Stomach (tissue), 9 donors: Measurements from ENCODE around the gene DCAKD. TPM values are rescaled to one million over a fixed set of nuclear protein-coding genes. Genes with fewer than 3 reads are reported as not detected.

Experiments
- DNase-seq, 2 donors: peaks; one replicate each; pipeline versions ENCODE4 v3.0.0 to v3.0.0-alpha.2; 2013 to 2019
- H3K27ac ChIP-seq, 5 donors: fragments of 200-600 bp in 4 of 5; sonication (generic) in 4 of 5; one replicate each; pipeline ENCODE4 v1.5.1; 2013 to 2019; ENCODE audit warnings: mild to moderate bottlenecking in 1 of 5, moderate library complexity in 1 of 5
- H3K27me3 ChIP-seq, 3 donors: fragments of 200-600 bp; sonication (generic); one replicate each; pipeline ENCODE4 v1.5.1; 2017 to 2019; ENCODE audit warnings: mixed run types in 1 of 3
- H3K36me3 ChIP-seq, 4 donors: fragments of 200-600 bp; sonication (generic); 1 replicate in 3 of 4; 2 replicates in 1 of 4; pipeline ENCODE4 v1.5.1; 2016 to 2019
- H3K4me1 ChIP-seq, 4 donors: fragments of 200-600 bp; sonication (generic); one replicate each; pipeline ENCODE4 v1.5.1; 2016 to 2019
- H3K4me3 ChIP-seq, 4 donors: fragments of 200-600 bp; sonication (generic) in 3 of 4; one replicate each; pipeline ENCODE4 v1.5.1; 2016 to 2019; ENCODE audit warnings: mild to moderate bottlenecking in 1 of 4
- H3K9me3 ChIP-seq, 4 donors: fragments of 200-600 bp; sonication (generic); one replicate each; pipeline ENCODE4 v1.5.1; 2016 to 2019
- CTCF ChIP-seq, 7 experiments: fragments of 450-650 bp in 4 of 7; fragments of 200-600 bp in 3 of 7; sonication (generic) in 3 of 7; IDR thresholded peaks; one replicate each; pipeline ENCODE4 v1.5.1; 2016 to 2019; ENCODE audit warnings: antibody characterized with exemption in 7 of 7, control low read depth in 2 of 7, mild to moderate bottlenecking in 1 of 7
- EP300 ChIP-seq: sonication (generic); formaldehyde crosslinking; IDR thresholded peaks from one replicate; pipeline ENCODE4 v1.6.1; 2017; ENCODE audit warnings: antibody characterized with exemption
- POLR2A ChIP-seq, 4 donors: fragments of 450-650 bp; IDR thresholded peaks; one replicate each; pipeline ENCODE4 v1.6.1; 2016; ENCODE audit warnings: antibody characterized with exemption in 4 of 4, control low read depth in 2 of 4, mild to moderate bottlenecking in 1 of 4, moderate library complexity in 1 of 4
- POLR2AphosphoS5 ChIP-seq, 3 donors: sonication (generic); formaldehyde crosslinking; IDR thresholded peaks; one replicate each; pipeline ENCODE4 v1.6.1; 2016; ENCODE audit warnings: antibody characterized with exemption in 3 of 3
- WGBS, 5 donors: extraction: QIAGEN DNeasy Blood & Tissue Kit in 3 of 5; methylation state at CpG; one replicate each; pipeline versions ENCODE4 v1.1.5 to v1.1.7; 2013 to 2018; 5-methylcytosine and 5-hydroxymethylcytosine counted together
- intact Hi-C: fragments of 100-400 bp; cut with DNase I; formaldehyde crosslinking; loops from one replicate; pipeline ENCODE4 v1.15.1; 2023; ENCODE audit warnings: low total_unique reads
- polyA plus RNA-seq, 3 donors: library from polyadenylated mRNA; stranded (reverse); fragments of 200-250 nt; gene quantifications; one replicate each; pipeline ENCODE4 v1.2.3, GENCODE V29; 2013
- total RNA-seq, 5 donors: library from RNA; depleted of rRNA; stranded (reverse); fragments of >200 nt; gene quantifications; one replicate each; pipeline versions ENCODE4 v1.1.0 to v1.2.3, GENCODE V29; 2014 to 2016
- donor health status: healthy with polysubstance abuse.
- donor health status: Bipolar disorder and iron deficiency.
- donor health status: healthy.

The DCAKD gene
- total and polyA plus RNA-seq, 8 donors = 2.3 to 22.9 (median 13.2) TPM

DNA sequence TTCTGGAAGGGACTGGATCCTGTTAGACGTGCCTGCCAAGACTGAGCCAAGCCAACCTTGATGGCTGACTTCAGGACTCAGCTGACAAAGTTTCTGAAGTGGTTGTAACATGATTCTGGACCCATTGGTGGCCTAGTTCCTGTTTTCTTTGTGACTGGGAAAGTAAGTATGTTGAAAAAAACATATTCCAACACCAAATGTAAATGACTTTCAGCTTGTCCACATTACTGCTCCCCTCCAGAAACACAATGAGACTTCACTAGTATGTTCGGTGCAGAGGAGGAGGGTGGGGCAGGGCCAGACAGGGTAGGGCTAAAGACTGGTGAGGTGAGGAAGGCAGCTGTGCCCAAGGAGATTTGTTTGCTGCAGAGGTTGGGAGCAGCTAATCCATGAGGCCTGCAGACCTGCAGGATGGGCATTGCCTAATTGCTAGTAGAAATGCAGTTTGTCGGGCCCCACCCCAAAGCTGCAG, 36.1 kb upstream of the DCAKD start:
- Histone ChIP-seq H3K4me1 (peaks cover 11 to 38% (median 19%) of the 10 kb centered on the region in 4 donors), H3K27me3 (no peaks in the 10 kb centered on the region), H3K9me3 (no peaks in the 10 kb centered on the region), H3K27ac (no peak overlapping the region), H3K4me3 (no peak overlapping the region), H3K36me3 (peaks cover 72 to 100% (median 98%) of the 10 kb centered on the region in 4 donors)
- 52 to 79% (median 64%) methylated on average over 3 of the region's 3 CpGs for WGBS, 5 donors
- DNase-seq = no peak
- intact Hi-C loops = no loop called here
- TF ChIP-seq POLR2AphosphoS5 (IDR thresholded peaks at IDR 0.05) (no peak), EP300 (no peak), POLR2A (IDR thresholded peaks at IDR 0.05) (no peak), CTCF (IDR thresholded peaks at IDR 0.05) (no peak)

GRCh38 chr17:45086865-45087503, 35.6 kb upstream of the DCAKD start:
- Histone ChIP-seq H3K4me3 (no peak overlapping the region), H3K36me3 (peaks cover 77 to 100% (median 100%) of the 10 kb centered on the region in 4 donors), H3K27me3 (no peaks in the 10 kb centered on the region), H3K27ac (no peak overlapping the region), H3K4me1 (peaks cover 5 to 33% (median 13%) of the 10 kb centered on the region in 4 donors), H3K9me3 (no peaks in the 10 kb centered on the region)
- intact Hi-C loops = no loop called here
- DNase-seq = no peak
- 82 to 94% (median 91%) methylated on average over 6 of the region's 6 CpGs for WGBS, 5 donors
- TF ChIP-seq POLR2AphosphoS5 (IDR thresholded peaks at IDR 0.05) = no peak
- TF ChIP-seq POLR2A (IDR thresholded peaks at IDR 0.05) = no peak
- no peak for TF ChIP-seq CTCF (IDR thresholded peaks at IDR 0.05)
- TF ChIP-seq EP300 = no peak

DNA sequence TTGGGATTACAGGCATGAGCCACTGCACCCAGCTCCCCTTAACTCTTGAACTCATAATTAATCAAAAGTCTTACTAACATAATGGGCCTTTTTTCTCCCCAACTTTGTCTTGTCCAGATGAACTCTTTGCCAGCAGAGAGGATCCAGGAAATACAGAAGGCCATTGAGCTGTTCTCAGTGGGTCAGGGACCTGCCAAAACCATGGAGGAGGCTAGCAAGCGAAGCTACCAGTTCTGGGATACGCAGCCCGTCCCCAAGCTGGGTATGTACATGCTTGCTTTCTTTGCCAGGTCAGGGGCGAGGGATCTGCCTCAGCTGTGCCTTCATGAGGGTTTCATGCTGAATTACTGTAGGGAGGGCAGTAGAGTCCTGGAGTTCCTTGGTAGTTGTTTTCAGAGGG, 35.0 kb upstream of the DCAKD start:
- 88 to 99% (median 97%) methylated on average over 4 of the region's 4 CpGs for WGBS, 5 donors
- intact Hi-C loops = no loop called here
- Histone ChIP-seq H3K4me3 (no peak overlapping the region), H3K9me3 (no peaks in the 10 kb centered on the region), H3K27ac (no peak overlapping the region), H3K27me3 (no peaks in the 10 kb centered on the region), H3K36me3 (peaks cover 81 to 100% (median 100%) of the 10 kb centered on the region in 4 donors), H3K4me1 (peaks cover 0 to 29% (median 7%) of the 10 kb centered on the region in 4 donors)
- no peak for DNase-seq
- TF ChIP-seq CTCF (IDR thresholded peaks at IDR 0.05) = no peak
- TF ChIP-seq EP300 = no peak
- TF ChIP-seq POLR2A (IDR thresholded peaks at IDR 0.05) = no peak
- TF ChIP-seq POLR2AphosphoS5 (IDR thresholded peaks at IDR 0.05) = no peak

- Histone ChIP-seq H3K27me3 (no peaks in the 10 kb centered on the region), H3K4me3 (no peak overlapping the region), H3K36me3 (peaks cover 37 to 78% (median 69%) of the 10 kb centered on the region in 4 donors), H3K27ac (no peak overlapping the region), H3K4me1 (peaks cover 0 to 22% (median 10%) of the 10 kb centered on the region in 4 donors), H3K9me3 (no peaks in the 10 kb centered on the region)
- WGBS, 5 donors = 74 to 93% (median 87%) methylated on average over 6 of the region's 6 CpGs
- intact Hi-C loops = no loop called here
- no peak for DNase-seq
- no peak for TF ChIP-seq CTCF (IDR thresholded peaks at IDR 0.05)
- no peak for TF ChIP-seq POLR2AphosphoS5 (IDR thresholded peaks at IDR 0.05)
- no peak for TF ChIP-seq EP300
- TF ChIP-seq POLR2A (IDR thresholded peaks at IDR 0.05) = no peak
Measured at GRCh38 chr17:45081047-45081703, 29.7 kb upstream of the DCAKD start.
